Heart right ventricle (tissue), 16 donors: ENCODE results near the gene SANBR. TPM values are rescaled to one million over a fixed set of nuclear protein-coding genes. Genes with fewer than 3 reads are reported as not detected.

Source experiments
- ATAC-seq, 8 donors: fragments of 200-7000 bp; cut with Tn5 transposase; one replicate each; pipeline ENCODE4 v1.9.1; 2020; ENCODE audit warnings: mild to moderate bottlenecking in 8 of 8, moderate library complexity in 8 of 8, moderate number of reproducible peaks in 1 of 8
- DNase-seq, 2 donors: peaks; one replicate each; pipeline ENCODE4 v3.0.0-alpha.2; 2020
- H3K27ac ChIP-seq, 10 donors: fragments of 200-600 bp; sonication (generic) in 2 of 10; one replicate each; pipeline versions ENCODE4 v1.5.0 to v1.8.0; 2020 to 2022; ENCODE audit warnings: mild to moderate bottlenecking in 3 of 10
- H3K27me3 ChIP-seq, 7 donors: fragments of 200-600 bp; one replicate each; pipeline ENCODE4 v1.8.0; 2021 to 2022; ENCODE audit warnings: mild to moderate bottlenecking in 2 of 7
- H3K36me3 ChIP-seq, 9 donors: fragments of 200-600 bp; sonication (generic) in 1 of 9; one replicate each; pipeline versions ENCODE4 v1.5.0 to v1.8.0; 2020 to 2022; ENCODE audit warnings: mild to moderate bottlenecking in 2 of 9
- H3K4me1 ChIP-seq, 9 donors: fragments of 200-600 bp; sonication (generic) in 1 of 9; one replicate each; pipeline versions ENCODE4 v1.5.0 to v1.8.0; 2020 to 2022; ENCODE audit warnings: mild to moderate bottlenecking in 4 of 9
- H3K4me3 ChIP-seq, 10 donors: fragments of 200-600 bp; sonication (generic) in 2 of 10; one replicate each; pipeline versions ENCODE4 v1.5.0 to v1.8.0; 2020 to 2022; ENCODE audit warnings: mild to moderate bottlenecking in 7 of 10, moderate library complexity in 2 of 10
- H3K9me3 ChIP-seq, 11 donors: fragments of 200-600 bp in 10 of 11; sonication (generic) in 2 of 11; one replicate each; pipeline versions ENCODE4 v1.5.0 to v1.8.0; 2013 to 2022; ENCODE audit warnings: mild to moderate bottlenecking in 2 of 11, control low read depth in 1 of 11, moderate library complexity in 1 of 11
- CTCF ChIP-seq, 9 donors: fragments of 200-600 bp; sonication (generic) in 2 of 9; IDR thresholded peaks; one replicate each; pipeline versions ENCODE4 v1.5.0 to v1.8.0; 2021 to 2022; ENCODE audit warnings: antibody characterized with exemption in 9 of 9, mild to moderate bottlenecking in 5 of 9, moderate library complexity in 1 of 9
- WGBS, 2 donors: extraction: QIAGEN DNeasy Blood & Tissue Kit; methylation state at CpG; one replicate each; pipeline ENCODE4 v1.1.7; 2013; ENCODE audit warnings: inconsistent platforms in 1 of 2; 5-methylcytosine and 5-hydroxymethylcytosine counted together
- intact Hi-C, 10 donors: fragments of 100-400 bp; cut with DNase I; formaldehyde crosslinking; loops; one replicate each; pipeline versions ENCODE4 v1.11.1 to v1.14.2; 2022
- polyA plus RNA-seq, 2 donors: library from polyadenylated mRNA; stranded (reverse); fragments of 200-250 nt; gene quantifications; one replicate each; pipeline ENCODE4 v1.2.3, GENCODE V29; 2013
- total RNA-seq, 10 donors: library from RNA; stranded (reverse); fragmentation: NEBNext Ultra II Directional in 3 of 10; extraction: Animal tissue kit (Norgen Biotek cat#: 25700) in 3 of 10; gene quantifications; one replicate each; pipeline versions ENCODE4 v1.2.1 to v1.2.4, GENCODE V29; 2021 to 2023
- donor health status: Arrhythmogenic right ventricular cardiomyopathy.
- donor health status: ischemic (EF 13 %, LVEDD 7.1; RV severe dilation, severe dysfunction).
- donor health status: healthy with polysubstance abuse.
- donor health status: DM: no; HTN: yes; CAD: no.
- donor health status: DM: no; HTN: no; CAD: no.
- donor health status: ischemic (EF 25% LVEDD 6.9; RV normal size, moderate dysfunction).
- donor health status: ischemic (EF 25% LVEDD 5.7; RV mildly dilated, moderate dysfunction).
- donor health status: healthy.
- donor health status: DM: yes; HTN: yes; CAD: no.
- donor health status: Ischemic cardiomyopathy.
- donor health status: ischemic (EF 35%, LVEDD 5.7; RV mildly dilated, moderate dysfunction).
- donor health status: nonischemic (EF 11% LVEDD 7.7; RV severe dilation, severe dysfunction).
- donor health status: DM: yes; HTN: yes; CAD: no.
- donor health status: PGD.
- donor health status: ischemic (EF 29% LVEDD 5.4; RV normal size, mild dysfunction).
- donor health status: nonischemic (EF 23%, LVEDD 6.1; RV moderate dilation, normal function).

Gene SANBR
- total and polyA plus RNA-seq, 12 donors: 3.5 to 11.0 (median 6.6) TPM

- intact Hi-C loops: no loop called here
- Histone ChIP-seq H3K9me3 (peaks cover 0 to 22% (median 0%) of the 10 kb centered on the region in 11 donors), H3K36me3 (peaks cover 0 to 24% (median 0%) of the 10 kb centered on the region in 9 donors), H3K27ac (peak overlapping the region in 8 of 10 donors; percentile 22 to 71 (median 62)), H3K4me1 (peaks cover 0 to 53% (median 33%) of the 10 kb centered on the region in 9 donors), H3K4me3 (no peak overlapping the region), H3K27me3 (no peaks in the 10 kb centered on the region)
- 57 to 68% methylated on average over 3 of the region's 3 CpGs for WGBS, 2 donors
- no peak for TF ChIP-seq CTCF (IDR thresholded peaks at IDR 0.05)
- no peak for DNase-seq
- peak; percentile 48 to 77 (median 71) for ATAC-seq
These were observed 22.9 kb upstream of the SANBR start for GRCh38 chr2:61042807-61043206.

GRCh38 chr2:61044636-61045035, 21.0 kb upstream of the SANBR start:
- Histone ChIP-seq H3K27ac (peak overlapping the region in 7 of 10 donors; percentile 36 to 83 (median 65)), H3K36me3 (peaks cover 0 to 43% (median 15%) of the 10 kb centered on the region in 9 donors), H3K4me3 (no peak overlapping the region), H3K4me1 (peaks cover 0 to 53% (median 33%) of the 10 kb centered on the region in 9 donors), H3K9me3 (peaks cover 0 to 6% (median 0%) of the 10 kb centered on the region in 11 donors), H3K27me3 (no peaks in the 10 kb centered on the region)
- intact Hi-C loops: no loop called here
- DNase-seq (peak in 1 of 2 donors; percentile 48), ATAC-seq (peak; percentile 62 to 93 (median 81))
- 64 to 74% methylated on average over 4 of the region's 4 CpGs for WGBS, 2 donors
- peak in 1 of 9 donors; percentile 12 for TF ChIP-seq CTCF (IDR thresholded peaks at IDR 0.05)

- Histone ChIP-seq H3K27me3 (no peaks in the 10 kb centered on the region), H3K27ac (peak overlapping the region in 7 of 10 donors; percentile 2 to 83 (median 62)), H3K4me3 (no peak overlapping the region), H3K4me1 (peaks cover 0 to 53% (median 33%) of the 10 kb centered on the region in 9 donors), H3K36me3 (peaks cover 0 to 49% (median 18%) of the 10 kb centered on the region in 9 donors), H3K9me3 (no peaks in the 10 kb centered on the region)
- 71 to 74% methylated on average over 2 of the region's 2 CpGs for WGBS, 2 donors
- no peak for ATAC-seq
- intact Hi-C loops: no loop called here
- TF ChIP-seq CTCF (IDR thresholded peaks at IDR 0.05): no peak
- DNase-seq: no peak
These were observed 20.4 kb upstream of the SANBR start for GRCh38 chr2:61045226-61045625.

GRCh38 chr2:61045999-61046398, 19.7 kb upstream of the SANBR start:
- Histone ChIP-seq H3K36me3 (peaks cover 0 to 56% (median 22%) of the 10 kb centered on the region in 9 donors), H3K27me3 (no peaks in the 10 kb centered on the region), H3K9me3 (no peaks in the 10 kb centered on the region), H3K4me1 (peaks cover 0 to 53% (median 33%) of the 10 kb centered on the region in 9 donors), H3K4me3 (no peak overlapping the region), H3K27ac (peak overlapping the region in 6 of 10 donors; percentile 46 to 83 (median 62))
- intact Hi-C loops: no loop called here
- 36 to 42% methylated on average over 4 of the region's 4 CpGs for WGBS, 2 donors
- TF ChIP-seq CTCF (IDR thresholded peaks at IDR 0.05): no peak
- DNase-seq: no peak
- ATAC-seq: peak in 2 of 8 donors; percentile 46 to 52
